ENCODE measurements around the gene EPHA4.

Gene EPHA4

DNA sequence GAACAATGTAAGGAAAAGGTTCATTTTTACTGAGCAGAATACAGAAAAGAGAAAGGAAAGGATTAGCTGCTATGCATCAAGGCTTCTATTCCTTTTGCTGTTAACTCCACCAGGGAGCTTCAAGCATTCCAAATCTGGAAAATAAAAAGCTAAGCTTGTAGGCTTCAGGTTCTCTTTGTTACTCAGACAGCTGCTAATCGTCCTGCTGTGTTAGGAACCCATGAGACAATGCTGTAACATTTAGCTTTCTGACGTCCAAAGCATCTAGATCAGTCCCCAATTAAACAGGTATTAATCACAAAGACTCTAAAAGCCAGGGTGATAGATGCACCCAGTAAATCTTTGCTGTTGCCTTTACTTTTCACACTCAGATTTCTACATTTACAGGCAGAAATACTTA is 103.8 kb downstream of the EPHA4 start:
- Histone ChIP-seq H3K27me3 (replicated peaks; ENCODE audit: control insufficient read depth, insufficient read depth, low read length) (no peaks in the 10 kb centered on the region; the same call in 1 of the 2 replicates), H3K36me3 (ENCODE audit: control insufficient read depth, insufficient read depth, low read length) (no peaks in the 10 kb centered on the region), H3K4me3 (replicated peaks; ENCODE audit: low read depth, low read length) (no peak overlapping the region)
- DNase-seq (ENCODE audit: extremely low read depth, insufficient read length) = no peak
- TF ChIP-seq, protein P1, sequence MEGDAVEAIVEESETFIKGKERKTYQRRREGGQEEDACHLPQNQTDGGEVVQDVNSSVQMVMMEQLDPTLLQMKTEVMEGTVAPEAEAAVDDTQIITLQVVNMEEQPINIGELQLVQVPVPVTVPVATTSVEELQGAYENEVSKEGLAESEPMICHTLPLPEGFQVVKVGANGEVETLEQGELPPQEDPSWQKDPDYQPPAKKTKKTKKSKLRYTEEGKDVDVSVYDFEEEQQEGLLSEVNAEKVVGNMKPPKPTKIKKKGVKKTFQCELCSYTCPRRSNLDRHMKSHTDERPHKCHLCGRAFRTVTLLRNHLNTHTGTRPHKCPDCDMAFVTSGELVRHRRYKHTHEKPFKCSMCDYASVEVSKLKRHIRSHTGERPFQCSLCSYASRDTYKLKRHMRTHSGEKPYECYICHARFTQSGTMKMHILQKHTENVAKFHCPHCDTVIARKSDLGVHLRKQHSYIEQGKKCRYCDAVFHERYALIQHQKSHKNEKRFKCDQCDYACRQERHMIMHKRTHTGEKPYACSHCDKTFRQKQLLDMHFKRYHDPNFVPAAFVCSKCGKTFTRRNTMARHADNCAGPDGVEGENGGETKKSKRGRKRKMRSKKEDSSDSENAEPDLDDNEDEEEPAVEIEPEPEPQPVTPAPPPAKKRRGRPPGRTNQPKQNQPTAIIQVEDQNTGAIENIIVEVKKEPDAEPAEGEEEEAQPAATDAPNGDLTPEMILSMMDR (IDR thresholded peaks at IDR 0.05; ENCODE audit: insufficient read depth, low read length, poor library complexity, severe bottlenecking) = no peak

DNA sequence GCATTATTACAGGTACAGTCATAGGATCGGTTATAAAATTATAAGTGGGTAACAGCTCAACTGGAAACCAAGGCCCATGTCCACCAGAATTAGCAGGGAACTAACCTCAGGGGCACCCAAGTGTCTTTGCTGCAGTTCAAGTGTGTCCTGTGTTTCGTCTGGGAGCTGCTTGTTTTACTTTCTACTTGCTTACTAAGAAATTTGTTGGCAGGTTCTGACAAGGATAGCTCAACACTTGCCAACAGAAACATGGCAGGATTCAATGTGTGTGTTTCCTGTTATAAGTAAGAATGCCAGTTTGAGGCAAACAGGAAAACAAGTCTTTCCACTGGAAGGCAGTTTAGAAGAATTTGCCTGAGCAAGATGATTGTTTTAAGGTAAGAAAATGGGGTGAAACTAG is 104.5 kb downstream of the EPHA4 start:
- no peak for DNase-seq (ENCODE audit: extremely low read depth, insufficient read length)
- Histone ChIP-seq H3K36me3 (ENCODE audit: control insufficient read depth, insufficient read depth, low read length) (no peaks in the 10 kb centered on the region), H3K27me3 (replicated peaks; ENCODE audit: control insufficient read depth, insufficient read depth, low read length) (no peaks in the 10 kb centered on the region; the same call in 1 of the 2 replicates), H3K4me3 (replicated peaks; ENCODE audit: low read depth, low read length) (no peak overlapping the region)
- TF ChIP-seq, protein P1 (IDR thresholded peaks at IDR 0.05; ENCODE audit: insufficient read depth, low read length, poor library complexity, severe bottlenecking) = no peak

DNA sequence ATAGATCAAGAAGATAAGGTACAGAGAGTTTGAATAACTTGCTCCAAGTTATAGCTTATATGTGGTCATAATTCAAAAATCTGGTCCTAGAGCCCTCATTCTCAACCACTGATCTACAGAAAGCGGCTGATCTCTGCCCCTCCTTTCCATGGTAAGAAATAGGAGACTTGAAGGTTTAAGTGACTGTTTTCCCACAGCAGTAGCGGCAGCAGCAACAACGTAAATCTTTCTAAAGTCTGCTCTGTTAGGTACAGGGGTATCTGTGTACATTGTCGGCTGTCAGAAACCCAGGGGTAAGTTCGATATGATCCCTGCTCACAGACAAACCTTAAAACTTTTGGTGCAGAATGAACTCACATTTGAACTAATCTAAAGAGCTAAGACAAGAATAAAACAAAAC is 105.4 kb downstream of the EPHA4 start:
- no peaks in the 10 kb centered on the region for H3K36me3 ChIP-seq (ENCODE audit: control insufficient read depth, insufficient read depth, low read length)
- TF ChIP-seq, protein P1 (IDR thresholded peaks at IDR 0.05; ENCODE audit: insufficient read depth, low read length, poor library complexity, severe bottlenecking) = no peak
- H3K27me3 ChIP-seq (replicated peaks; ENCODE audit: control insufficient read depth, insufficient read depth, low read length) = no peaks in the 10 kb centered on the region; the same call in 1 of the 2 replicates
- no peak for DNase-seq (ENCODE audit: extremely low read depth, insufficient read length)
- H3K4me3 ChIP-seq (replicated peaks; ENCODE audit: low read depth, low read length) = no peak overlapping the region

DNA sequence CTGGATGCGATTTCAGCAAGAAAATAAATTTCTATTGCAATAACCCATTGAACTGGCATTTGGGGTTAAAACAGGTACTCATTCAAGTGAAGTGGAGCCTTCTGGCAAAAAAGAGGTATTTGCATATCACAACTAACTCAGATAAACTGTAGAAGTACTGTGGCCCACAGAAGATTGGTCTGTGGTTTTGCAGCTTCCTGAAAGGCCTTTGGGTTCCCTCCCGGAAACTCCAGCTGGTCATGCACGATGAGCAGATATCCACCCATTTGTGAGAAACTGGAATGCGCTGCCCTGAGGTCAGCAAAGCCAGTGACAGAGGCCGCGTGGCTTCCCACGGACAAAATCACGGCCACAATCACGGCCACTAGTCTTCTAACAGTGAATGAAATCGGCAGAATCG is 106.3 kb downstream of the EPHA4 start:
- DNase-seq (ENCODE audit: extremely low read depth, insufficient read length) = peak; percentile 1
- Histone ChIP-seq H3K27me3 (replicated peaks; ENCODE audit: control insufficient read depth, insufficient read depth, low read length) (no peaks in the 10 kb centered on the region; the same call in 1 of the 2 replicates), H3K36me3 (ENCODE audit: control insufficient read depth, insufficient read depth, low read length) (no peaks in the 10 kb centered on the region), H3K4me3 (replicated peaks; ENCODE audit: low read depth, low read length) (no peak overlapping the region)
- TF ChIP-seq, protein P1 (IDR thresholded peaks at IDR 0.05; ENCODE audit: insufficient read depth, low read length, poor library complexity, severe bottlenecking) = no peak

DNA sequence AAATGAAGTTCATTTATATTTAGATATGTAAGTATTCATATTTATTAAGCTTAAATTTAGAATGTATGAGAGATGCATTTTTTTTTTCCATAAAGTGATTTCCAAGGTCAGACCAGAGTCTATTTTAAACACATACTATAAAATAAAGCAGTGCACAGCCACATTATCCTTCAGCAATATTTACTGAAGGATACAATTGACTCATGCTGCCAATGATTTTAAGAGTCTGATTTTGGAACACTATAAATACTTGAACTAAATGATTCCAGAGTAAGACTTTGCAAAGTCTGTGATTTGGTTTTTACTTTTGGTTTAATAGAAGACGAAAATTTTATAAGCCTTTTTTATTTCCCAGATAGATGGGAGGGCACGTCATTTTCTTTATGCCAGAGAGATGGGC is 107.1 kb downstream of the EPHA4 start:
- Histone ChIP-seq H3K4me3 (replicated peaks; ENCODE audit: low read depth, low read length) (no peak overlapping the region), H3K36me3 (ENCODE audit: control insufficient read depth, insufficient read depth, low read length) (no peaks in the 10 kb centered on the region), H3K27me3 (replicated peaks; ENCODE audit: control insufficient read depth, insufficient read depth, low read length) (no peaks in the 10 kb centered on the region; the same call in 1 of the 2 replicates)
- no peak for DNase-seq (ENCODE audit: extremely low read depth, insufficient read length)
- TF ChIP-seq, protein P1 (IDR thresholded peaks at IDR 0.05; ENCODE audit: insufficient read depth, low read length, poor library complexity, severe bottlenecking) = no peak
